Natural killer cell (primary cell): ENCODE measurements around the gene ARHGAP26. TPM values are rescaled to one million over a fixed set of nuclear protein-coding genes. Genes with fewer than 3 reads are reported as not detected.

ENCODE experiments used
- ATAC-seq, 3 donors: fragments of 150-1000 bp in 2 of 3; fragments of 200-7000 bp in 1 of 3; cut with Tn5 transposase; 1 replicate in 1 of 3; 2 replicates in 2 of 3; pipeline ENCODE4 v1.10.0; 2021; ENCODE audit warnings: mild to moderate bottlenecking in 2 of 3, moderate library complexity in 2 of 3
- DNase-seq, 2 donors: peaks; one replicate each; pipeline versions ENCODE4 v3.0.0 to v3.0.0-alpha.2; 2013 to 2021; ENCODE audit warnings: mixed read lengths in 1 of 2
- H3K27ac ChIP-seq: one replicate; pipeline ENCODE4 v1.5.1; 2013; ENCODE audit warnings: mild to moderate bottlenecking, low read length
- H3K27me3 ChIP-seq: one replicate; pipeline ENCODE4 v1.6.1; 2013; ENCODE audit warnings: low read length; ENCODE audit not compliant: control insufficient read depth, insufficient read depth
- H3K36me3 ChIP-seq: one replicate; pipeline ENCODE4 v1.6.1; 2013; ENCODE audit warnings: low read length; ENCODE audit not compliant: control insufficient read depth, insufficient read depth
- H3K4me1 ChIP-seq: one replicate; pipeline ENCODE4 v1.6.1; 2013; ENCODE audit warnings: low read length; ENCODE audit not compliant: control insufficient read depth, insufficient read depth
- H3K4me3 ChIP-seq: one replicate; pipeline ENCODE4 v1.5.1; 2013; ENCODE audit warnings: low read length
- H3K9me3 ChIP-seq: one replicate; pipeline ENCODE4 v1.6.1; 2013; ENCODE audit warnings: low read length; ENCODE audit not compliant: control insufficient read depth, insufficient read depth
- H3K27ac Mint-ChIP-seq, 2 donors: one replicate each; pipeline ENCODE4 v1.8.0; 2022; ENCODE audit warnings: mild to moderate bottlenecking in 2 of 2, mixed read lengths in 2 of 2, moderate library complexity in 1 of 2
- H3K27me3 Mint-ChIP-seq, 2 donors: one replicate each; pipeline ENCODE4 v1.8.0; 2022; ENCODE audit warnings: low read depth in 2 of 2, mixed read lengths in 2 of 2
- H3K36me3 Mint-ChIP-seq: one replicate; pipeline ENCODE4 v1.8.0; 2022; ENCODE audit warnings: mixed read lengths
- H3K4me1 Mint-ChIP-seq, 2 donors: one replicate each; pipeline ENCODE4 v1.8.0; 2022; ENCODE audit warnings: mixed read lengths in 2 of 2
- H3K4me3 Mint-ChIP-seq: one replicate; pipeline ENCODE4 v1.8.0; 2022; ENCODE audit warnings: mild to moderate bottlenecking, moderate library complexity, mixed read lengths
- H3K9me3 Mint-ChIP-seq, 2 donors: one replicate each; pipeline ENCODE4 v1.8.0; 2022; ENCODE audit warnings: mixed read lengths in 2 of 2
- WGBS: methylation state at CpG from one replicate; pipeline ENCODE4 v1.1.7; 2013; ENCODE audit warnings: missing lambda C conversion rate; ENCODE audit not compliant: insufficient coverage; 5-methylcytosine and 5-hydroxymethylcytosine counted together
- intact Hi-C: fragments of 100-400 bp; cut with micrococcal nuclease; formaldehyde crosslinking; loops from one replicate; pipeline ENCODE4 v1.14.2; 2022
- total RNA-seq, 4 donors: library from RNA; stranded (reverse); fragments of 120-200 nt in 1 of 4; gene quantifications; one replicate each; pipeline versions ENCODE4 v1.2.3 to v1.2.4, GENCODE V29; 2013 to 2022
- TF ChIP-seq, protein P1 (sequence below): fragments of 200-600 bp; IDR thresholded peaks from one replicate; pipeline ENCODE4 v1.8.0; 2022; ENCODE audit warnings: antibody characterized with exemption

The ARHGAP26 gene
- total RNA-seq, 3 donors from 2014 or later (not counting 1 experiment from before 2014, with no cell fraction given), result 153 to 159 (median 158) TPM

DNA sequence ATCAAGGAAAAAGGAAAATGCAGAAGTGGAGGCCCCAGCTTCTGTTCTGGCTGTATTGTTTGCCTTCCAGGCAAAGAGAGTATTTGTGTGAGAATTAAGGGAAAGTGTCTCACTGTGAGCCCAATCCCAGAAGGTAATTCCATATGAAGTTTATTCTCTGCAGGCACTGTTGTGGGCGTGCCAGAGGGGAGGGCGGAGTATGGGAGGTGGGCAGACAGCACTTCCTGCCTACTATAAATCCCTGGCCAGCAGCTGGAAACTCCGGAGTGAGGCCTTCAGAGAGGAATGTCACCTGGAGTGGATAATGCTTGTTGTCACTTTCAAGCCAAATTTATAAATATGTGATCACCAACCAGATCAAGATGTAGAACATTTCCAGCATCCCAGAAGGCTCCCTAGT lies 209.5 kb downstream of the ARHGAP26 start:
- Mint-ChIP-seq H3K27ac (peak overlapping the region; percentile 89 to 91), H3K4me3 (peak overlapping the region; percentile 10), H3K27me3 (no peaks in the 10 kb centered on the region), H3K9me3 (peaks cover 0 to 3% of the 10 kb centered on the region in 2 donors), H3K4me1 (peaks cover 93 to 96% of the 10 kb centered on the region in 2 donors), H3K36me3 (peaks cover 8% of the 10 kb centered on the region)
- H3K36me3 ChIP-seq, result no peaks in the 10 kb centered on the region
- ATAC-seq, result no peak
- DNase-seq, result no peak
- TF ChIP-seq, protein P1, sequence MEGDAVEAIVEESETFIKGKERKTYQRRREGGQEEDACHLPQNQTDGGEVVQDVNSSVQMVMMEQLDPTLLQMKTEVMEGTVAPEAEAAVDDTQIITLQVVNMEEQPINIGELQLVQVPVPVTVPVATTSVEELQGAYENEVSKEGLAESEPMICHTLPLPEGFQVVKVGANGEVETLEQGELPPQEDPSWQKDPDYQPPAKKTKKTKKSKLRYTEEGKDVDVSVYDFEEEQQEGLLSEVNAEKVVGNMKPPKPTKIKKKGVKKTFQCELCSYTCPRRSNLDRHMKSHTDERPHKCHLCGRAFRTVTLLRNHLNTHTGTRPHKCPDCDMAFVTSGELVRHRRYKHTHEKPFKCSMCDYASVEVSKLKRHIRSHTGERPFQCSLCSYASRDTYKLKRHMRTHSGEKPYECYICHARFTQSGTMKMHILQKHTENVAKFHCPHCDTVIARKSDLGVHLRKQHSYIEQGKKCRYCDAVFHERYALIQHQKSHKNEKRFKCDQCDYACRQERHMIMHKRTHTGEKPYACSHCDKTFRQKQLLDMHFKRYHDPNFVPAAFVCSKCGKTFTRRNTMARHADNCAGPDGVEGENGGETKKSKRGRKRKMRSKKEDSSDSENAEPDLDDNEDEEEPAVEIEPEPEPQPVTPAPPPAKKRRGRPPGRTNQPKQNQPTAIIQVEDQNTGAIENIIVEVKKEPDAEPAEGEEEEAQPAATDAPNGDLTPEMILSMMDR, result no peak
- 100% methylated on average over 3 of the region's 3 CpGs for WGBS
- peak overlapping the region; percentile 93 for H3K27ac ChIP-seq
- H3K4me3 ChIP-seq, result no peak overlapping the region
- H3K4me1 ChIP-seq, result peaks cover 79% of the 10 kb centered on the region
- no peaks in the 10 kb centered on the region for H3K27me3 ChIP-seq
- H3K9me3 ChIP-seq, result no peaks in the 10 kb centered on the region
- intact Hi-C loops, result no loop called here

DNA sequence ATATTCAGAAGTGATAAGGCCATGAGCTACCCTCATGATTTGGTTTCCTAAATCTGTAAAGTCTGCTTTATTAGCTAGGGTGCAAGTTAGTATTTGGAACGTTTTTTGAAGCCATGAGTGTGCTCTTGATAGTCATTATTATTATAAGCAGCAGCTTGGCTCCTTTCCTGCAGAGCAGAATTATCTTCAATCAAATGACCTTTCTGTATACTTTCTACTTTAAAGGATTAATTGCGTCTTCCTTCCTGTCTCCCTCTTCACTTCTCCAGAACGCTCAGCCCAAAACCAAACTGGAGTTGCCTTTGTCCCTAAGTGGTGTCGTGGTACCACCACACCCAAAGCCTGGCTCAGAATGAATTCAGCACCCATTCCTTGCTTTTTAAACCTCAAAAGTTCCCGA lies 211.3 kb downstream of the ARHGAP26 start:
- DNase-seq (no peak), ATAC-seq (no peak)
- Histone ChIP-seq H3K4me1 (peaks cover 71% of the 10 kb centered on the region), H3K9me3 (no peaks in the 10 kb centered on the region), H3K36me3 (no peaks in the 10 kb centered on the region), H3K27me3 (no peaks in the 10 kb centered on the region), H3K27ac (peak overlapping the region; percentile 61), H3K4me3 (no peak overlapping the region)
- peaks cover 0 to 3% of the 10 kb centered on the region in 2 donors for H3K9me3 Mint-ChIP-seq
- H3K27ac Mint-ChIP-seq, result peak overlapping the region; percentile 89 to 91
- peak overlapping the region; percentile 85 for H3K4me3 Mint-ChIP-seq
- peaks cover 12% of the 10 kb centered on the region for H3K36me3 Mint-ChIP-seq
- TF ChIP-seq, protein P1, result no peak
- intact Hi-C loops, result no loop called here
- H3K4me1 Mint-ChIP-seq, result peaks cover 85 to 86% of the 10 kb centered on the region in 2 donors
- 23% methylated on average over 4 of the region's 5 CpGs for WGBS
- H3K27me3 Mint-ChIP-seq, result no peaks in the 10 kb centered on the region

DNA sequence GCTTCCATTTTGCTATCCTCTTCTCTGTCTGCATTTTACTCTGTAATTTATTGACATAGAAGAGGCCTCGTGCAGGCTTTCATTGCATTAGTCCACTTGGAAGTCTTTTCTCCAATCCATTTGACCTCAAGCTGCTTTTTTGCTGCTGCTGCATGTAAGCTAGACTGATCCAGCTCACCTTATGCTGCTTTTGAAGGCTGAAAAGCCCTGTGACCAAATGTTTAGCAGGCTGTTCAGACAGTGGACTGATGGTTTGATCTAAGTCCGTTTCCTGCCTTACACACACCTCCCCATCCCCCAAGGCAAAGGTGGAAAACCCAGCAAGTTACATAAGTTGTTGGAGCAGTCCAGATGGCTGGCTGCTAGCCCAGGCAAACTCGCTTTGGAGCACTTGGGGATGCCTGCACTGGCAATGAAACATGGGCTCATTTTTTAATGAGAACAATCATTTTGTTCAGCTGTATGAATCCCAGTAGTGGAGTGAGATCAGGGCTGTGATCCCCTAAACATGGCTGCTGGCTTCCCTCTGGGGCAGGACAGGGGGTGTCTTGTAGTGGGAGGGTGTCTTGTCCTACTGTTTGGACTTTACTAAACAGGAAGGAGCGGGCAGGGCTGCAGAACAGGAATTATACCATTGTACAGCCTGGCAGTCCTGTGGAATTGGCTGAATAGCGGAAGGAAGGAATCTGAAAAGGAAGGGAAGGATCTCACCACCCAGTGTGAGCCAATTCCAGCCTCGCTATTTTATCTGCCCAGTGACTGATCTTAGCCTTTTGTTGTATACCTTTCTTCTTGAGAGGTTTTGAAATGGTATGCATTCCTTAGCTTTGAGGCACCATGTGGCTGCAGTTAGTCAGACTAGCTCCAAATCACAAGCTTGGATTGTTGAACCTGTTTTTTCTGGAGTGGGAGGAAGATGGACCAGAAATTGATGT lies 212.0 kb downstream of the ARHGAP26 start:
- Mint-ChIP-seq H3K9me3 (peaks cover 0 to 3% of the 10 kb centered on the region in 2 donors), H3K27ac (peak overlapping the region; percentile 89 to 91), H3K4me1 (peaks cover 85% of the 10 kb centered on the region in 2 donors), H3K27me3 (no peaks in the 10 kb centered on the region), H3K4me3 (peak overlapping the region; percentile 85), H3K36me3 (peaks cover 12% of the 10 kb centered on the region)
- H3K36me3 ChIP-seq, result no peaks in the 10 kb centered on the region
- H3K4me1 ChIP-seq, result peaks cover 65% of the 10 kb centered on the region
- H3K27ac ChIP-seq, result peak overlapping the region; percentile 61
- H3K9me3 ChIP-seq, result no peaks in the 10 kb centered on the region
- DNase-seq, result no peak
- ATAC-seq, result no peak
- no peaks in the 10 kb centered on the region for H3K27me3 ChIP-seq
- intact Hi-C loops, result no loop called here
- TF ChIP-seq, protein P1, result no peak
- no peak overlapping the region for H3K4me3 ChIP-seq
- WGBS, result 66% methylated on average over 6 of the region's 6 CpGs
